K562 (cell line): Measurements from ENCODE around the gene KCNK7. TPM values are rescaled to one million over a fixed set of nuclear protein-coding genes. Genes with fewer than 3 reads are reported as not detected.

ENCODE experiments used
- ATAC-seq: fragments of 200-7000 bp; cut with Tn5 transposase; 3 replicates; pipeline ENCODE4 v1.9.1; 2020; ENCODE audit warnings: moderate library complexity
- BruUV-seq: library from RNA; stranded (reverse); fragments of 400-500 nt; replicated peaks from 2 replicates; lab custom pipeline; 2021; lab: Mats Ljungman, UMichigan
- CTCF ChIA-PET: fragments of 300-600 bp; formaldehyde crosslinking; extraction: SDS; loops from one replicate; lab custom pipeline; 2021; ENCODE audit warnings: low intra/inter-chr PET ratio; lab: Yijun Ruan, JAX
- POLR2A ChIA-PET: fragments of 300-600, 350-650 bp; sonication (Branson Sonifier 250); formaldehyde crosslinking; extraction: SDS; loops from one replicate; lab custom pipeline; 2021; ENCODE audit warnings: antibody characterized with exemption, inconsistent platforms; lab: Yijun Ruan, JAX
- DNase-seq, 4 experiments: peaks; one replicate each; pipeline versions ENCODE4 v3.0.0 to v3.0.0-alpha.2; 2011 to 2018; ENCODE audit warnings: low spot score in 3 of 4, mixed read lengths in 3 of 4; ENCODE audit errors: extremely low read depth in 1 of 4
- FAIRE-seq: peaks from 2 replicates; lab custom pipeline; 2011; peaks lifted over from hg19 to GRCh38; lab: Jason Lieb, UNC
- H2AFZ ChIP-seq: 2 replicates; pipeline ENCODE4 v1.6.0; 2011; ENCODE audit warnings: low read depth, low read length, control low read depth, inconsistent platforms
- H3K27ac ChIP-seq: fragments of 200-600 bp; 3 replicates; pipeline ENCODE4 v1.8.0; 2011; ENCODE audit warnings: low read depth, mild to moderate bottlenecking, control low read depth, inconsistent platforms, low read length, moderate library complexity, mixed read lengths; ENCODE audit errors: extremely low read depth
- H3K27me3 ChIP-seq, 2 experiments: fragments of 300-600 bp in 1 of 2; 2 replicates in 1 of 2; 3 replicates in 1 of 2; pipeline versions ENCODE4 v1.6.0 to v1.8.0; 2011; ENCODE audit warnings: inconsistent platforms in 2 of 2, low read length in 2 of 2, mild to moderate bottlenecking in 1 of 2, mixed read lengths in 1 of 2, moderate library complexity in 1 of 2; ENCODE audit not compliant: control insufficient read depth in 2 of 2, insufficient read depth in 2 of 2
- H3K36me3 ChIP-seq: fragments of 300-600 bp; 3 replicates; pipeline ENCODE4 v1.8.0; 2011; ENCODE audit warnings: mild to moderate bottlenecking, low read length, inconsistent platforms; ENCODE audit not compliant: control insufficient read depth, insufficient read depth
- H3K4me1 ChIP-seq, 2 experiments: fragments of 200-600 bp in 1 of 2; replicated peaks in 1 of 2; 2 replicates in 1 of 2; 3 replicates in 1 of 2; pipeline versions ENCODE4 v1.5.1 to v1.8.0; 2011; ENCODE audit warnings: inconsistent platforms in 2 of 2, low read length in 2 of 2, mild to moderate bottlenecking in 1 of 2, mixed read lengths in 1 of 2, moderate library complexity in 1 of 2; ENCODE audit not compliant: control insufficient read depth in 2 of 2, insufficient read depth in 2 of 2
- H3K4me2 ChIP-seq: 2 replicates; pipeline ENCODE4 v1.6.1; 2011; ENCODE audit warnings: low read length, control low read depth, inconsistent platforms, mixed read lengths; ENCODE audit not compliant: insufficient read depth
- H3K4me3 ChIP-seq: fragments of 200-600 bp; sonication (generic), shearing (Covaris generic); 2 replicates; pipeline ENCODE4 v1.5.1; 2016; ENCODE audit warnings: control low read depth, inconsistent platforms
- H3K79me2 ChIP-seq: fragments of 200-600 bp; 3 replicates; pipeline ENCODE4 v1.8.0; 2011; ENCODE audit warnings: low read length, inconsistent platforms; ENCODE audit not compliant: control insufficient read depth, insufficient read depth
- H3K9ac ChIP-seq, 2 experiments: 2 replicates each; pipeline versions ENCODE4 v1.6.0 to v1.6.1; 2011; ENCODE audit warnings: low read depth in 2 of 2, low read length in 2 of 2, control low read depth in 1 of 2, inconsistent platforms in 1 of 2, mild to moderate bottlenecking in 1 of 2, mixed read lengths in 1 of 2; ENCODE audit not compliant: insufficient read depth in 1 of 2
- H3K9me1 ChIP-seq: one replicate; pipeline ENCODE4 v1.6.0; 2011; ENCODE audit warnings: inconsistent platforms, mild to moderate bottlenecking, low read length, moderate library complexity; ENCODE audit not compliant: control insufficient read depth, insufficient read depth
- H3K9me3 ChIP-seq: replicated peaks from 2 replicates; pipeline ENCODE4 v1.5.1; 2011; ENCODE audit warnings: low read depth, low read length, inconsistent platforms; ENCODE audit not compliant: control insufficient read depth, insufficient read depth
- H4K20me1 ChIP-seq: replicated peaks from 2 replicates; pipeline ENCODE4 v1.6.1; 2011; ENCODE audit warnings: low read length, inconsistent platforms, mixed read lengths; ENCODE audit not compliant: control insufficient read depth, insufficient read depth
- NFIC ChIP-seq: fragments of 450-650 bp; IDR thresholded peaks from 2 replicates; pipeline ENCODE4 v1.6.1; 2017; ENCODE audit warnings: mild to moderate bottlenecking, inconsistent platforms
- POLR2G ChIP-seq: fragments of 200-400 bp; formaldehyde crosslinking; IDR thresholded peaks from 2 replicates; pipeline ENCODE4 v1.6.1; 2017; ENCODE audit warnings: low read depth, mild to moderate bottlenecking, antibody characterized with exemption, low read length, moderate library complexity
- SMARCB1 ChIP-seq: IDR thresholded peaks from 2 replicates; pipeline ENCODE4 v1.6.1; 2011; ENCODE audit warnings: improper control_type of control experiment, low read depth; ENCODE audit not compliant: insufficient read length
- ZBTB33 ChIP-seq: sonication (generic); formaldehyde crosslinking; IDR thresholded peaks from 2 replicates; pipeline ENCODE4 v1.8.1; 2023; ENCODE audit warnings: mild to moderate bottlenecking, missing genetic modification reagents
- ZFP1 ChIP-seq: fragments of 450-650 bp; formaldehyde crosslinking; IDR thresholded peaks from 2 replicates; pipeline ENCODE4 v1.4.0; 2020; ENCODE audit warnings: mild to moderate bottlenecking, mixed read lengths
- ZNF551 ChIP-seq: fragments of 250-450 bp; sonication (Bioruptor Pico); IDR thresholded peaks from 2 replicates; pipeline ENCODE4 v1.5.0; 2021; ENCODE audit warnings: mild to moderate bottlenecking, moderate library complexity
- ZNF76 ChIP-seq: fragments of 250-450 bp; sonication (Bioruptor Pico); IDR thresholded peaks from 2 replicates; pipeline ENCODE4 v1.4.0; 2020; ENCODE audit warnings: mild to moderate bottlenecking, moderate library complexity, borderline replicate concordance
- WGBS: fragments of 100-300 bp; shearing (Covaris generic); methylation state at CpG from one replicate; pipeline ENCODE4 v1.1.6; 2016; ENCODE audit warnings: low coverage, mixed read lengths; ENCODE audit not compliant: insufficient coverage; ENCODE audit errors: missing lambda C conversion rate; 5-methylcytosine and 5-hydroxymethylcytosine counted together
- in situ Hi-C: fragments of 300-500 bp; cut with MboI; formaldehyde crosslinking; loops from 4 replicates; pipeline ENCODE4 v1.15.0; 2018; ENCODE audit warnings: inconsistent platforms, mixed read lengths
- intact Hi-C: fragments of 100-400 bp; cut with micrococcal nuclease; formaldehyde crosslinking; loops from 2 replicates; pipeline ENCODE4 v1.14.2; 2022
- polyA plus RNA-seq, 8 experiments: library from polyadenylated mRNA; depleted of rRNA in 4 of 8; stranded (reverse) in 5 of 8; unstranded in 3 of 8; fragments of >200 nt; fragmentation: Nextera tagmentation in 2 of 8; fragmentation: Illumina TruSeq in 1 of 8; extraction: Ambion mirVana in 2 of 8; extraction: Trizol in 1 of 8; gene quantifications; 2 replicates each; pipeline versions ENCODE4 v1.2.1 to v1.2.3, GENCODE V29; 2011 to 2014; ENCODE audit warnings: inconsistent platforms in 1 of 8, missing spikeins in 1 of 8
- total RNA-seq, 7 experiments: library from RNA; depleted of rRNA in 6 of 7; stranded (reverse); fragments of >200 nt in 6 of 7; fragmentation: Illumina TruSeq in 2 of 7; extraction: Trizol in 2 of 7; gene quantifications; 2 replicates each; pipeline versions ENCODE4 v1.2.1 to v1.2.3, GENCODE V29; 2011 to 2021; ENCODE audit warnings: low replicate concordance in 1 of 7

Gene KCNK7
- total and polyA plus RNA-seq, 9 of the 15 experiments (the other 6 are each of a cell fraction or from before 2014, with no cell fraction given) = 0.07 to 0.40 TPM; not detected in 7

GRCh38 chr11:65634905-65635731 is 39.5 kb upstream of the KCNK7 start:
- H3K79me2 ChIP-seq = peaks cover 17% of the 10 kb centered on the region
- ChIA-PET POLR2A (interaction anchor here (0.7 to 1.7 kb wide), 4 partner anchors 13 to 136 kb away, joined by 4 to 7 read pairs (median 4); partner anchors contain the start of genes MALAT1 and PCNX3), CTCF (no interaction called here)
- 93% methylated on average over 32 of the region's 46 CpGs for WGBS
- in situ Hi-C loops = no loop called here
- peak overlapping the region; percentile 54; the same call in 2 of the 3 replicates for H3K27ac ChIP-seq
- no peak for ATAC-seq
- H3K4me2 ChIP-seq = no peak overlapping the region
- H3K36me3 ChIP-seq = peaks cover 74% of the 10 kb centered on the region; the same call in 2 of the 3 replicates
- H3K9me1 ChIP-seq = peaks cover 3% of the 10 kb centered on the region
- H3K9ac ChIP-seq = peak overlapping the region; percentile 3 to 82; a peak in 2 of 4 replicates
- no peak overlapping the region for H3K4me3 ChIP-seq
- H3K9me3 ChIP-seq = no peaks in the 10 kb centered on the region
- H3K27me3 ChIP-seq = no peaks in the 10 kb centered on the region
- peaks cover 30 to 70% of the 10 kb centered on the region in 2 experiments for H3K4me1 ChIP-seq
- TF ChIP-seq ZNF551 (CRISPR knock-in tag) (no peak), NFIC (peak; percentile 66; the same call in 1 of the 2 replicates), POLR2G (peak; percentile 55), SMARCB1 (no peak), ZBTB33 (CRISPR knock-in tag) (peak; percentile 58), ZNF76 (CRISPR knock-in tag) (no peak), ZFP1 (CRISPR knock-in tag) (no peak)
- BruUV-seq = no TSS peak
- intact Hi-C loops = loop anchor here (5.0 kb wide), 1 partner anchor 72 kb away; no protein-coding TSS in a partner anchor
- no peak overlapping the region for H2AFZ ChIP-seq
- peaks cover 3% of the 10 kb centered on the region; the same call in 1 of the 2 replicates for H4K20me1 ChIP-seq
- no peak for FAIRE-seq
- no peak for DNase-seq
